ENCODE measurements around the gene ENTPD2. TPM values are rescaled to one million over a fixed set of nuclear protein-coding genes. Genes with fewer than 3 reads are reported as not detected.

The ENTPD2 gene
- total RNA-seq, 2 experiments from 2014 or later: not detected

DNA sequence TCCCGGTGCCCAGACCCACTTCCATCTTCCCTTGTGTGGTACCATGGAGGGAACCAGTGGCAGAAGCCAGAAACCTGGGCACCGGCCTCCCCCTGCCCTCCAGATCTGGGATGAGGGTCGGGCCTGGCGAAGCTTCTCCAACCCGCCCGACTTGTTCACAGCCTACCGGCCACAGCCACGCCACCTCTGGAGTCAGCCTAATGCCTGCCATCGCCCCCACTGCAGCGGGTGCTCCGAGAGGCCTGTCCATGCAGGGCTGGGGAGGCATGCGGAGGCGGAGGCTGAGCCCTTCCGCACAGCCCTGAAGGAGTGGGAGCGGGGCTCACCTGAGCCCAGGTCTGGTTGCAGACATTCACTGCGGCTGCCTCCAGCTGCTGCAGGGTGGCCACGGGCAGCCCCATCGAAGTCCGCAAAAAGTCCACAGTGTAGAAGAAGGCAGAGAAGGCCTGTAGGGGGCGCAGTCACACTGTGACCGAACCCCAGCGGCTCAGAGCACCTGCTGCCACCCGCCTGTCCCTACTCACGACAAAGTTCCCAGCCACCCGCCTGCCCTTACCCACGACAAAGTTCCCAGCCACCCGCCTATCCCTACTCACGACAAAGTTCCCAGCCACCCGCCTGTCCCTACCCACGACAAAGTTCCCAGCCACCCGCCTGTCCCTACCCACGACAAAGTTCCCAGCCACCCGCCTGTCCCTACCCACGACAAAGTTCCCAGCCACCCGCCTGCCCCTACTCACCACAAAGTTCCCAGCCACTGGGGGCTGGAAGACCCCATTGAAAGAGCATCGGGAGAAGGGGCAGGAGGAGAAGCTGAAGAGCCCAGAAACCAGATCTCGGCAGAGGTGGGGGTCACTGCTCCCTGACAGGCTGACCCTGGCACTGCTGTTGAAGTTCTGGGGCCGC, 4.1 kb downstream of the ENTPD2 start:
- Mint-ChIP-seq H3K4me1 (ENCODE audit: low read depth) (peaks cover 8% of the 10 kb centered on the region), H3K4me3 (no peak overlapping the region), H3K36me3 (no peaks in the 10 kb centered on the region), H3K27me3 (peaks cover 40% of the 10 kb centered on the region), H3K9me3 (no peaks in the 10 kb centered on the region), H3K27ac (no peak overlapping the region)
- ChIA-PET CTCF (interaction anchor here (1.1 to 10.9 kb wide), 6 partner anchors 9 to 46 kb away, joined by 3 to 208 read pairs (median 12); partner anchors contain the start of genes MAN1B1 and SAPCD2), POLR2A (no interaction called here)
- DNase-seq: peak; percentile 79
- intact Hi-C loops (cut with micrococcal nuclease): no loop called here

DNA sequence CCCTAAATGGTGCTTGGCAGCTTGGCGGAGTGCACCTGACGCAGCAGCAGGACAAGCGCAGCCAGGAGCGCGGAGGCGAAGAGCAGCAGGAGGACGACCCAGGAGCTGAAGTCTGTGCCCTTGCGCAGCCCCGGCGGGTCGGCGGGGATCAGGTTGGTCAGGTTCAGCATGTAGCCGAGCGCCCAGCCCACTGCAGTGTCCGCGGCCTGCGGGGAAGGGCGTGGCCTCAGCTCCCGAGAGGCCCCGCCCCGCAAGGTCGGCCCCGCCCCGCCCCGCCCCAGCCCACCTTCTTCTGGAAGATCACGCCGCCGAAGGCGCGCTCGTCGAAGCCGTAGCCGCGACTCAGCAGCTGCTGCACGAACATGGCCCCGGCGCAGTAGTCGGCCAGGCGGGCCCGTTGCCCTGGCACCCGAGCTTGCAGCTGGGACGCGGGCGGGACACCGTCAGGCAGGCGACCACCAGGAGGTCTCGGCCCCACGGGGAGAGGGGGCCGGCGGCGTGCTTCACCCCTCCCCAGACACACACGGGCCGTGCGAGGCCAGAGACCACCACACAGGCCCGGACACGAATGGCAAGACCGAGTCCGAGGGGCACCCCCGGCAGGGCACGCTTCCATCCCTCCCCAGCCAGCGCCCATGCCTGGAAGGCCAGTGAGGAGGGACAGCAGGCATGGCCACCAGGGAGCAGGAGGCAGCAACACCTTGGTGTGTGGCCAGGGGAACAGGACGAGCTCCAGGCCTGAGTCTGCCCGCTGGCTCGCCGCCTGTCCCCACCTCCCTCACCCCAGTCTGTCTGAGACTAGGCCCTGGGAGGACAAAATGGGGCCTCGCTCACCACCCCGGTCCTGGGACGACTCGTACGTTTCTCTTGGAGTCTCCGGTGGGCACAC, 5.0 kb downstream of the ENTPD2 start:
- intact Hi-C loops (cut with micrococcal nuclease): no loop called here
- H3K36me3 Mint-ChIP-seq: no peaks in the 10 kb centered on the region
- H3K27me3 Mint-ChIP-seq: peaks cover 43% of the 10 kb centered on the region
- no peak overlapping the region for H3K4me3 Mint-ChIP-seq
- DNase-seq: no peak
- no peak overlapping the region for H3K27ac Mint-ChIP-seq
- H3K4me1 Mint-ChIP-seq (ENCODE audit: low read depth): peaks cover 10% of the 10 kb centered on the region
- ChIA-PET CTCF (interaction anchor here (1.1 to 10.9 kb wide), 7 partner anchors 10 to 47 kb away, joined by 3 to 208 read pairs (median 16); partner anchors contain the start of genes FUT7, MAN1B1 and SAPCD2), POLR2A (no interaction called here)
- no peaks in the 10 kb centered on the region for H3K9me3 Mint-ChIP-seq

DNA sequence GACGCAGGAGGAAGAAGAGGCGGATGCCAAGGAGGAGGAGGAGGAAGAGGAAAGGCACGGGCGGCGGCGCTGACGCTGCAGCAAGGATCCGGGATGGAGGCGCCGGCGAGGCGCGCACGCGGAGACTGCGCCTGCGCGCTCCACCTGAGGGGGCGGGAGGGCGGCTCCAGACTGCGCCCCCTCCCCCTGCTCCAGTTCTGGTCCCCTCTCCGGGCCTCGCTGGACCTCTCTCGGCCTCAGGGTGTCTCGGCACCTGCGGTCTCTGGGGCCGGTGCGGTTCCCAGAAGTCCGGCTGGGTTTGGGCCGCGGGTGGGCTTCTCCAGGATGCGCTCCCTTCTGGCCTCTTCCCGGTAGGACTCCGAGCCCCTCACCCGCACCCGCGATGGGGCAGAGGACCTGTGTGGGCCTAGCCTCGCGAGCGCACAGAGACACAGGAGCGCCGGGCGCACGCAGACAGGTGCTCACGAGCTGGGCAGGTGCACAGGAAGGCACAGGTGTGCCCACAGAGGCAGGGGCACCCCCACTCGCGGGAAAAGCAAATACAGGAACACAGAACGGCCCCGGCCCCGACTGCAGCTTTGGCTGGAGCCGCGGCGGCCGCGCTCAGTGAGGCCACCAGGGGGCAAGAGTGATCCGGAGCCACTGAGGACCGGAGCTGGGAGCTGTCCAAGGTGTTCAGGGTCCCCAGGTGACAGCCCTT, 7.6 kb downstream of the ENTPD2 start, which contains the start of gene NPDC1:
Gene NPDC1 (minus strand): TSS at position 90 of the 700 bp plus-strand sequence. CDS start 188 bp downstream, outside the sequence.
- CTCF ChIA-PET: interaction anchor here (0.7 to 10.9 kb wide), 39 partner anchors 9 to 561 kb away, joined by 3 to 208 read pairs (median 4); partner anchors contain the start of genes AJM1, FUT7, MAN1B1 and NRARP
- peaks cover 34% of the 10 kb centered on the region for H3K27me3 Mint-ChIP-seq
- POLR2A ChIA-PET: interaction anchor here (0.9 to 1.3 kb wide), 3 partner anchors 24 to 238 kb away, joined by 3 to 7 read pairs (median 4); partner anchors contain the start of genes RABL6 and SAPCD2
- H3K27ac Mint-ChIP-seq: no peak within 1 kb of the TSS
- H3K4me1 Mint-ChIP-seq (ENCODE audit: low read depth): peaks cover 10% of the 10 kb centered on the region
- no peaks in the 10 kb centered on the region for H3K9me3 Mint-ChIP-seq
- no peaks in the 10 kb centered on the region for H3K36me3 Mint-ChIP-seq
- peak; percentile 90 for DNase-seq
- intact Hi-C loops (cut with micrococcal nuclease): loop anchor here (2.0 kb wide), 1 partner anchor 23 kb away; no protein-coding TSS in a partner anchor
- peak within 1 kb of the TSS; percentile 67 for H3K4me3 Mint-ChIP-seq

DNA sequence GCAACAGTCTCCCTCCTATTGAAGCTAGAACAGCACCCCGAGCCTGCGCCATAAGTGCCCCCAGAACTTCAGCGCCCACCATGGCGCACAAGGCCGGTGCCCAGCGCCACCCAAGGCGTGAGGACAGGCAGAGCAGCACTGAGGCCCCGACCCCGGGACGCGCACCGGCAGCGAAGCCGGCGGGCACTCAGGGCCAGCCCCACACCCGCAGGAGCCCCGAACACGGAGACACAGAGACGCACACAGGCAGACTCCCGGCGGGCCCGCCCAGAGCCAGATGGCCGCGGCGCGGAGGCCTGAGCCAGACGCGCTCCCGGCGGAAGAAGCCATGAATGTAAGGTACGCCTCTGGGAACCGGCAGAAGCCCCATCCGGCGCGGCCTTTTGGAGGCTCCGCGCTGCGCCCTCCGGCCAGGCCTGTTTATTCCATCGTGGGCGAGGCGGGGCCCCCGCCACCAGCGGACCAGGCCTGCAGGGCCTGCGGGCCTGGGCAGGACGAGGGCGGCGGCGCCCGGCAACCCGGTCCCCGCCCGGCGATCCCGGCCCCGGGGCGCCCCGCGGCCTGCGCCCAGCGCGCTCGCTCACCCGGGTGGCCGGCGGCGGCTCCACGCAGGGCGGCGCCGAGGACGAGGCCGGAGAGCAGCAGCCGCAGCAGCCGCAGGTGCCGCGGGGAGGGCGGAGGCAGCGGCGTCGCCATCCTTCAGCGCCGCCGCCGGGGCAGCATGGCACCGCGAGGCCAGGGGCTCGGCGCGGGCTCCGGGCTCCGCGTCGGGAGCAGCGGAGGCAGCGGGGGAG, 8.4 kb downstream of the ENTPD2 start:
- H3K9me3 Mint-ChIP-seq: no peaks in the 10 kb centered on the region
- peaks cover 34% of the 10 kb centered on the region for H3K27me3 Mint-ChIP-seq
- DNase-seq: peak; percentile 50
- peak overlapping the region; percentile 67 for H3K4me3 Mint-ChIP-seq
- intact Hi-C loops (cut with micrococcal nuclease): loop anchor here (2.0 kb wide), 1 partner anchor 23 kb away; no protein-coding TSS in a partner anchor
- H3K36me3 Mint-ChIP-seq: no peaks in the 10 kb centered on the region
- no peak overlapping the region for H3K27ac Mint-ChIP-seq
- H3K4me1 Mint-ChIP-seq (ENCODE audit: low read depth): peaks cover 10% of the 10 kb centered on the region
- ChIA-PET POLR2A (no interaction called here), CTCF (interaction anchor here (1.4 to 10.9 kb wide), 7 partner anchors 10 to 50 kb away, joined by 3 to 208 read pairs (median 19); partner anchors contain the start of genes ABCA2, FUT7 and SAPCD2)

DNA sequence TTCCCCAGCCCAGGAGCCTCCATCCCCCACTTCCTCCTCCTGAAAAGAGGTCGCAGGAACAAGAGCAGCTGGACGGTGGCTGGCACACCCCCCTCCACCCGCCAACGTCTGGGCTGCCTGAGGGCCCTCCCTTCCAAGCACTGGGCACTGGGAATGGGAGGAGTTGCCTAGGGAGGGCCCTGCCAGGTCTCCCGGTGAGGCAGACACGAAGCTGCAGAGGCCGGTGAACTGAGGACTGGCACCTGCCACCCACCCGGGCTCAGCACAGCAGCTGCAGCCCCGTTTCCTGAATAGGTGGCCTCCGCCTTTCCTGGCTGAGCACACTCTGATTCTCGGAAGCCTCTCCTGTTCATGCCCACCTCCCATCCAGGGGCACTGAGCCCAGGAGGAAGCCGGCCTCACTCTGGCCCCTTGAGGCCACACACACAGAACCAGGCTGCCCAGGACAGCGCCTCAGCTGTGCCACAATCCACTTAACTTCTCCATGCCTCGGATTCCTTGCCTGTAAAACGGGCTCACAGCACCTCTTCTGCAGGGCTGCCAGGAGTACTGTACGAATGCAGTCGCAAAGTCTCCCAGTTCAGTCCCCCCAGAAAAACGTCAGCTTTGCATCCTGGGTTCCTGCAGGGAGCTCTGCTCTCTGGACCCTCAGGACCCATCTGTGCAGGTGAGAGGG, 9.2 kb downstream of the ENTPD2 start:
- Mint-ChIP-seq H3K27me3 (peaks cover 25% of the 10 kb centered on the region), H3K4me3 (peak overlapping the region; percentile 67), H3K9me3 (no peaks in the 10 kb centered on the region), H3K27ac (no peak overlapping the region), H3K4me1 (ENCODE audit: low read depth) (peaks cover 10% of the 10 kb centered on the region), H3K36me3 (no peaks in the 10 kb centered on the region)
- POLR2A ChIA-PET: no interaction called here
- CTCF ChIA-PET: interaction anchor here (2.3 to 10.9 kb wide), 3 partner anchors 9 to 23 kb away, joined by 16 to 208 read pairs (median 19); partner anchors contain the start of genes ABCA2 and SAPCD2
- no peak for DNase-seq
- intact Hi-C loops (cut with micrococcal nuclease): no loop called here

DNA sequence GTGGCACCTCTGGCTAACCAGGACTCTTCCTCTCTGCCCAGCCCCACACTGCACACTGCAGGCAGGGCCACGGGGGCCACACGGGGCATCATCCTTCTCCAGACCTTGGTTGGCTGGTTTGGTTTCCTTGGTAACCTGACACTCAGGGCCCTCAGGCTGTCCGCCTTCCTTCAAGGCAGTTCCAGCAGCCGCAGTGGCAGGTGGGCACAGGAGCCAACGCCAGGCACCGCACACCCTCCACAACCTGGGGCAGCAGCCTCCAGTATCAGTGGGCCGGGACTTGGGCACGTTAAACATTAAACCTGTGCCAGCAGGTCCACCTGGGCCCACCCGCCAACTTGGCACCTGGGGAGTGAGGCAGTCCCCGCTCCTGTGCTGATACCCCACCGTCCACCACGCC, 9.8 kb downstream of the ENTPD2 start:
- Mint-ChIP-seq H3K36me3 (peaks cover 2% of the 10 kb centered on the region), H3K4me1 (ENCODE audit: low read depth) (peaks cover 10% of the 10 kb centered on the region), H3K27me3 (peaks cover 22% of the 10 kb centered on the region), H3K9me3 (no peaks in the 10 kb centered on the region), H3K4me3 (peak overlapping the region; percentile 67), H3K27ac (no peak overlapping the region)
- POLR2A ChIA-PET: no interaction called here
- CTCF ChIA-PET: interaction anchor here (2.3 to 10.9 kb wide), 3 partner anchors 9 to 24 kb away, joined by 16 to 208 read pairs (median 19); partner anchors contain the start of genes ABCA2 and SAPCD2
- no peak for DNase-seq
- intact Hi-C loops (cut with micrococcal nuclease): no loop called here

DNA sequence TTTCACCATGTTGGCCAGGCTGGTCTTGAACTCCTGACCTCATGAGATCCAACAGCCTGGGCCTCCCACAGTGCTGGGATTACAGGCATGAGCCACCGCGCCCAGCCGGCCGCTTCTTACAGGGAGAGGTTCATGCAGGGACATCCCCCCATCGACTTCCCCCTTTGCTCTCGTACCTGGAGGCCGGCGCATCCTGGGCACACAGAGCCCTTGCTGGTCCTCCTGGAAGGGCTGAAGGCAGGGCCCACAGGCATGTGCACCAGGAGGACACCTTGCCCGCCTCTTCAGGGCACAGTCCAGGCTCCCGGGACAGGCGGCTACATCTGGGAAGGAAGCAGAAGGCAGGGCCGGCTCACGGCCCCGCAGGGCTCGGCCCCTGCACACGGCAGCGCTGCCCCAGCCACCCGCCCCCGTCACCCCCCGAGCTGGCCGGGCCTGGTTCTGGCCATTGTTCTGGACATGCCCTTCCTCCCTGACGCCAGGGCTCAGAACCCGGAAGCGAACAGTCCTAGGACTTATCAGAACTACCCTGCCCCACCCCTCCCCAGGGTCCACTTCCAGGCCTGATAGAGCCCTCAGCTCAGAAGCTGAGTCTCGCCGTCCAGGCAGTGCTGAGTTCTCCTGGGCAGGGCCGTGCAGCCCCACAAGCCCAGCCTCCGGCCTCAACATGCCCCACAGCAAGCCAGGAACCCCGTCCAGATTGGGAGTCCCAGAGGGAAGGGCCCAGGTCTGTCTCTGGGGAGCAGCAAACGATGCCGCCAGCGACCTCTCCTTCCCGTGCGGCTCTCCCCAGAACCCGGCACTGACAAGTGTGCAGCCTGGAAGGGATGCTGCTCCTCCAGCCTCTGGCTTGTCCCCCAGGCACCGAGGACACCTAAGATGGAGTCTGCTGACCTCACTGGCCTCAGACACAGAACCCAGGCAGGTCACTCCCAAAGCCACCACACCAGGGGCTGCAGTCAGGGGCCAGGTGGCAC, 10.8 kb downstream of the ENTPD2 start:
- peaks cover 10% of the 10 kb centered on the region for H3K4me1 Mint-ChIP-seq (ENCODE audit: low read depth)
- POLR2A ChIA-PET: no interaction called here
- H3K4me3 Mint-ChIP-seq: no peak overlapping the region

DNA sequence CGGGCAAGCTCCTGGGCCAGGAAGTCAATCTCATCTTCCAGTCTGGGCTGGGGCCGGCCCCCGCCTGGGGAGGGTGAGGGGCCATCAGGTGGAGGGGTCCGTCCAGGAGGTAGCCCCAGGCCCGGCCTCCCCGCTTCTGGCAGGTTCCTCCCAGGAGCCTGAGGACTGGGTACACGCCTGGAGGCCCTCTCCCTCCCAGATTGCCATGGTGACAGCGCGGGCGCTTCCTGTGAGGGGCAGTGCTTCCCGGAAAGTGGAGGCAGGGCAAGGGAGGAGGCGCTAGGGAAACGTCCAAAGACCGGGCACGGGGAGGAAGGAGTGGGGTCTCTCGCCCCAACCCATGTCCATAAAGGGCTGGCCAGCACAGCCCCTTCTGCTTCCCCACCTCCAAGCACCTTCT, 12.7 kb downstream of the ENTPD2 start:
- Mint-ChIP-seq H3K9me3 (no peaks in the 10 kb centered on the region), H3K4me1 (ENCODE audit: low read depth) (peaks cover 6% of the 10 kb centered on the region), H3K36me3 (peaks cover 6% of the 10 kb centered on the region), H3K27me3 (peaks cover 10% of the 10 kb centered on the region), H3K27ac (no peak overlapping the region), H3K4me3 (no peak overlapping the region)
- ChIA-PET POLR2A (no interaction called here), CTCF (no interaction called here)
- intact Hi-C loops (cut with micrococcal nuclease): no loop called here
- DNase-seq: no peak

More for the DNA sequence above, 10.8 kb downstream of the ENTPD2 start:
- H3K27ac Mint-ChIP-seq: no peak overlapping the region
- no peak for DNase-seq
- CTCF ChIA-PET: interaction anchor here (2.3 to 10.9 kb wide), 3 partner anchors 8 to 25 kb away, joined by 16 to 208 read pairs (median 19); partner anchors contain the start of genes ABCA2 and SAPCD2
- H3K36me3 Mint-ChIP-seq: peaks cover 6% of the 10 kb centered on the region
- no peaks in the 10 kb centered on the region for H3K9me3 Mint-ChIP-seq
- H3K27me3 Mint-ChIP-seq: peaks cover 22% of the 10 kb centered on the region
- intact Hi-C loops (cut with micrococcal nuclease): no loop called here

DNA sequence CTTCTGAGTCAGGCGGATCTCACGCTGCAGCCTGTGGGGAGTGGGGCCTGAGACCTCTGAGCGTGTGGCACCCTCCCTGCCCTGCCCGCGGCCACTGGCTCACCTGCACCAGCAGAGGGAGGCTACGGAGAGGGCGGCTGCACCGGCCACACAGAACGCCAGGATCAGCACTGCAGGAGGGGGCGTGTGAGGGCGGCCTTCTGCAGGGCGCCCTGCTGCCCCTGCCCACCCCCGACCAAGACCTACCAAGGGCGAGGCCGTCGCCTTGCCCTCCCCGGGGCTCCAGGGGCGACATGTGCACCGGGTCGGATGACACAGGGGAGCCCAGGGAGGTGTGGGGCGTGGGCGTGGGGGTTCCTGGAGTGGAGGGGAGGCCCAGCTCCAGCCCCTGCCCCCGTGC, 13.3 kb downstream of the ENTPD2 start:
- Mint-ChIP-seq H3K27me3 (peaks cover 10% of the 10 kb centered on the region), H3K4me1 (ENCODE audit: low read depth) (peaks cover 6% of the 10 kb centered on the region), H3K9me3 (no peaks in the 10 kb centered on the region), H3K27ac (no peak overlapping the region), H3K4me3 (no peak overlapping the region), H3K36me3 (peaks cover 6% of the 10 kb centered on the region)
- intact Hi-C loops (cut with micrococcal nuclease): no loop called here
- DNase-seq: no peak
- ChIA-PET CTCF (no interaction called here), POLR2A (no interaction called here)
